Lower leg skin (tissue), 4 donors: Measurements from ENCODE around the gene MRPL47. TPM values are rescaled to one million over a fixed set of nuclear protein-coding genes. Genes with fewer than 3 reads are reported as not detected.

Experiments
- DNase-seq, 2 donors: peaks; one replicate each; pipeline ENCODE4 v3.0.0-alpha.2; 2019; ENCODE audit warnings: low spot score in 2 of 2
- H3K4me3 ChIP-seq: fragments of 200-600 bp; sonication (generic); 2 replicates; pipeline ENCODE4 v1.5.1; 2017; ENCODE audit warnings: mild to moderate bottlenecking, low read depth; ENCODE audit not compliant: poor library complexity, severe bottlenecking
- POLR2A ChIP-seq, 2 donors: fragments of 450-650 bp; IDR thresholded peaks; one replicate each; pipeline ENCODE4 v1.6.1; 2016 to 2017; ENCODE audit warnings: antibody characterized with exemption in 2 of 2, mild to moderate bottlenecking in 1 of 2, moderate library complexity in 1 of 2
- WGBS, 2 donors: methylation state at CpG; one replicate each; pipeline ENCODE4 v1.1.5; 2018; 5-methylcytosine and 5-hydroxymethylcytosine counted together
- intact Hi-C: fragments of 100-400 bp; cut with DNase I; formaldehyde crosslinking; loops from one replicate; pipeline ENCODE4 v1.15.0; 2023; ENCODE audit warnings: low total_unique reads
- total RNA-seq, 4 donors: library from RNA; depleted of rRNA; stranded (reverse); fragments of >200 nt; gene quantifications; one replicate each; pipeline ENCODE4 v1.1.0, GENCODE V29; 2016
- TF ChIP-seq, protein P1 (sequence below), 3 donors: fragments of 450-650 bp; IDR thresholded peaks; one replicate each; pipeline ENCODE4 v1.5.1; 2016; ENCODE audit warnings: antibody characterized with exemption in 3 of 3, mild to moderate bottlenecking in 3 of 3, moderate library complexity in 2 of 3

Gene MRPL47
- total RNA-seq, 4 donors from 2014 or later: 10.5 to 19.7 (median 15.7) TPM

DNA sequence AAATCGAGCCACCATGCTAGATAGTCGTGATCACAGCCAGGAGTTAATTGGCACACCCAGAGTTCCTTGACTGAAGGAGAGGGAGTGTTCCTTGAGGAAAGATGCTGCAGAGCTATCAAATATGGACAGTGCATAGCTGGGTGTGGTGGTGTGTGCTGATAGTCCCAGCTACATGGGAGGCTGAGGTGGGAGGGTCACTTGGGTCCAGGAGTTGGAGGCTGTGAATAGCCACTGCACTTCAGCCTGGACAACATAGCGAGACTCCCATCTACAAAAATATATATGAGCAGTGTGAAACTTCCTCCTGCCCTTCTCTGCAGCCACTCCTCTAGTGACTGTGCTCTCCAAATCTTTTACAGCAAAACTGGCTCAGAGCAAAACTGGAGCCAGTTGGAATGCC lies 38.4 kb upstream of the MRPL47 start:
- no peak overlapping the region for H3K4me3 ChIP-seq
- 90 to 93% methylated on average over 3 of the region's 3 CpGs for WGBS, 2 donors
- intact Hi-C loops: no loop called here
- no peak for TF ChIP-seq POLR2A (IDR thresholded peaks at IDR 0.05)
- TF ChIP-seq, protein P1, sequence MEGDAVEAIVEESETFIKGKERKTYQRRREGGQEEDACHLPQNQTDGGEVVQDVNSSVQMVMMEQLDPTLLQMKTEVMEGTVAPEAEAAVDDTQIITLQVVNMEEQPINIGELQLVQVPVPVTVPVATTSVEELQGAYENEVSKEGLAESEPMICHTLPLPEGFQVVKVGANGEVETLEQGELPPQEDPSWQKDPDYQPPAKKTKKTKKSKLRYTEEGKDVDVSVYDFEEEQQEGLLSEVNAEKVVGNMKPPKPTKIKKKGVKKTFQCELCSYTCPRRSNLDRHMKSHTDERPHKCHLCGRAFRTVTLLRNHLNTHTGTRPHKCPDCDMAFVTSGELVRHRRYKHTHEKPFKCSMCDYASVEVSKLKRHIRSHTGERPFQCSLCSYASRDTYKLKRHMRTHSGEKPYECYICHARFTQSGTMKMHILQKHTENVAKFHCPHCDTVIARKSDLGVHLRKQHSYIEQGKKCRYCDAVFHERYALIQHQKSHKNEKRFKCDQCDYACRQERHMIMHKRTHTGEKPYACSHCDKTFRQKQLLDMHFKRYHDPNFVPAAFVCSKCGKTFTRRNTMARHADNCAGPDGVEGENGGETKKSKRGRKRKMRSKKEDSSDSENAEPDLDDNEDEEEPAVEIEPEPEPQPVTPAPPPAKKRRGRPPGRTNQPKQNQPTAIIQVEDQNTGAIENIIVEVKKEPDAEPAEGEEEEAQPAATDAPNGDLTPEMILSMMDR (IDR thresholded peaks at IDR 0.05): no peak
- no peak for DNase-seq

DNA sequence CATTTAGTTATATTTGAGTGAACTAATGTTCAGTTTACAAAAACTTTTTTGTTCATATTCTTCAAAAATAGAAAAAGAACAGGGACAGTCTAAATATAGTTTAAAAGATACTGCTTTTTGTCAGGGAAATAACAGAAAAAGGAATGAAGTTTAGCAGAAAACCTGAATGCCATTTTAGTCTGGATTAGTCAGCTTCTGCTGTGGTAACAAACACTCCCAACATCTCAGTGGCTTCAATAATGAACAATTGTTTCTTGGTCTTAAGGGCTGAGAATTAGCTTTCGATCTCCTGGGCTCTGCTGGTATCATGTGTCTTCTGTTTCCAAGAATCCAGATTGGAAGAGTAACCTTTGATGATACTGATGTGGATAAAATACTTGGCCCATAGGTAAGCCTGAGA lies 36.0 kb upstream of the MRPL47 start:
- DNase-seq: no peak
- TF ChIP-seq, protein P1 (IDR thresholded peaks at IDR 0.05): no peak
- TF ChIP-seq POLR2A (IDR thresholded peaks at IDR 0.05): no peak
- WGBS, 2 donors: 89 to 93% methylated on average over 1 of the region's 1 CpG
- intact Hi-C loops: no loop called here
- no peak overlapping the region for H3K4me3 ChIP-seq

DNA sequence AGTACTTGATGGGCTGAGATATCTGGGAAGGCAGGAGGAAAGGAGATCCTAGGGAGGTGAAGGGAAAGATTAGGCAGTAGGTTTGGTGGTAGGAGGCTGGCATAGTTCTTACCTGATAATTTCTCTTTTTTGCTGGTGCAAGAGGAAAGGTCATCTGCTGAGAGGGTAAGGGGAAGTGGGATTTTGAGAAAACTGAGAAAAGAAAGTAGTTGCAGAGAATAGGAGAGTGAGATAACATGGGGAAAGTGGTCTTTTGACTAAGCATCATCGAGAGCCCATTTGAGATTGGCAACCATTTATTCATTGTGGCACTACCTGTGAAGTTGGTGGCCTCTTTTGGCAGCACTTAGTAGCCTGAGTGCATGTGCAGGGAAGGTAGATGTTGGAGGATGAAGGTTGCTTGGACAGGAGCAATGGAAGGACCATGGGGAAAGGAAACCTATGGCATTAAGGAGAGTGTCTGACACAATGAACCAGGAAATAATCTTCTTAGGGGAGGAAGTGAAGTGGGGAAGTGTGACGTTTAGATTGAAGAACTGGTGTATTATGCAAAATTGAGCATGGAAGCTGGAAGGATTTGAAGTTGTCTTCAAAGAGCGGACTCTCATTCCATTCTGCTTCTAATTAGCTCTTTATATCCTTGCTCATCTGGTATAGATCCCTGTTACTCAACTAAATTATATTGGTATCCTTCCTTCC lies 26.5 kb upstream of the MRPL47 start:
- 62 to 75% methylated on average over 3 of the region's 3 CpGs for WGBS, 2 donors
- DNase-seq: no peak
- TF ChIP-seq POLR2A (IDR thresholded peaks at IDR 0.05): no peak
- TF ChIP-seq, protein P1 (IDR thresholded peaks at IDR 0.05): no peak
- intact Hi-C loops: no loop called here
- H3K4me3 ChIP-seq: no peak overlapping the region

DNA sequence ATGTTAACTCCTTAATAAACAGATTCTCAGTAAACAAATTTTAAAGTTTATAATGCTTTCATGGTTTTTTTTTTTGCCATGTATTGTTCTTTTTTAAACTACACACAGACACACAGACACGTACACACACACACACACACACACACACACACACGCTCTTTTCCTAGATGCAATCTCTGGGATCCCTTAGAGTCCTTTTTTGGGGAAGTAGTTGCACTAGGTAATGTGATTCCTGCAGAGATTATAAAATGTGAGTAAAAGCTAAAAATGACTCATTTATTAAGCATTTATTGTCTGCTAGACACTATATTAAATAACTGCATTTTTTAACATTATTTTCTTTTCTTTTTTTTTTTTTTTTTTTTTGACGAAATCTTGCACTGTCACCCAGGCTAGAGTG lies 20.0 kb upstream of the MRPL47 start:
- 73 to 94% methylated on average over 3 of the region's 3 CpGs for WGBS, 2 donors
- TF ChIP-seq, protein P1 (IDR thresholded peaks at IDR 0.05): no peak
- no peak for TF ChIP-seq POLR2A (IDR thresholded peaks at IDR 0.05)
- H3K4me3 ChIP-seq: no peak overlapping the region
- intact Hi-C loops: no loop called here
- DNase-seq: no peak

DNA sequence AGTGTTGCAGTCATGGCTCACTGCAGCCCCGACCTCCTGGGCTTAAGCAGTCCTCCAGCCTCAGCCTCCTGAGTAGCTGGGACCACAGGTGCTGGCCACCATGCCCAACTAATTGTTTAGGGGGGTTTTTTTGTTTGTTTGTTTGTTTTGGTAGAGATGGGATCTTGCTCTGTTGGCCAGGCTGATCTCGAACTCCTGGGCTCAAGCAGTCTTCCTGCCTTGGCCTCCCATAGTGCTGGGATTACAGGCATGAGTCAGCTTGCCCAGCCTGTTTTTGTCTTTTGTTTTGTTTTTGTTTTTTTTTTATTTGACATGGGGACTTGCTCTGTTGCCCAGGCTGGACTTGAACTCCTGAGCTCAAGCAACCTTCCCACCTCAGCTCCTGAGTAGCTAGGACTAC lies 17.6 kb upstream of the MRPL47 start:
- no peak overlapping the region for H3K4me3 ChIP-seq
- WGBS, 2 donors: 95 to 96% methylated on average over 2 of the region's 2 CpGs
- intact Hi-C loops: no loop called here
- no peak for DNase-seq
- no peak for TF ChIP-seq POLR2A (IDR thresholded peaks at IDR 0.05)
- TF ChIP-seq, protein P1 (IDR thresholded peaks at IDR 0.05): no peak
